PC-3 (cell line): Measurements from ENCODE around the gene PPP4R1. TPM values are rescaled to one million over a fixed set of nuclear protein-coding genes. Genes with fewer than 3 reads are reported as not detected.

Experiments used
- ATAC-seq: fragments of 200-7000 bp; cut with Tn5 transposase; 2 replicates; pipeline ENCODE4 v1.9.1; 2020; ENCODE audit warnings: mild to moderate bottlenecking, moderate library complexity
- Bru-seq: library from RNA; stranded (reverse); fragments of 400-500 nt; gene quantifications from one replicate; lab custom pipeline; 2021; lab: Mats Ljungman, UMichigan
- BruChase-seq, 2 experiments: library from RNA; stranded (reverse); fragments of 400-500 nt; gene quantifications; one replicate each; lab custom pipeline; 2021; lab: Mats Ljungman, UMichigan
- BruUV-seq: library from RNA; stranded (reverse); fragments of 400-500 nt; replicated peaks from 2 replicates; lab custom pipeline; 2021; lab: Mats Ljungman, UMichigan
- CTCF ChIA-PET: fragments of 300-600 bp; sonication (Branson Sonifier 250); formaldehyde crosslinking; loops from one replicate; lab custom pipeline; 2022; ENCODE audit warnings: antibody characterized with exemption; lab: Charles Lee
- POLR2A ChIA-PET: fragments of 300-600 bp; sonication (Branson Sonifier 250); formaldehyde crosslinking; loops from one replicate; lab custom pipeline; 2022; ENCODE audit warnings: antibody characterized with exemption; ENCODE audit not compliant: unreplicated experiment; lab: Charles Lee
- DNase-seq: peaks from one replicate; pipeline ENCODE4 v3.0.0-alpha.2; 2015
- H2AFZ ChIP-seq: fragments of 300-600 bp; sonication (generic); 2 replicates; pipeline ENCODE4 v1.6.0; 2016; ENCODE audit warnings: antibody characterized with exemption, low read length
- H3F3A ChIP-seq: fragments of 300-600 bp; sonication (generic); one replicate; pipeline ENCODE4 v1.6.0; 2017; ENCODE audit warnings: antibody characterized with exemption, low read length, control low read depth, mild to moderate bottlenecking; ENCODE audit not compliant: unreplicated experiment
- H3K27ac ChIP-seq: fragments of 300-600 bp; sonication (generic); 2 replicates; pipeline ENCODE4 v1.5.1; 2016; ENCODE audit warnings: mild to moderate bottlenecking, low read length
- H3K27me3 ChIP-seq: fragments of 300-600 bp; sonication (generic); 2 replicates; pipeline ENCODE4 v1.6.1; 2016; ENCODE audit warnings: low read length, mixed read lengths
- H3K36me3 ChIP-seq: fragments of 300-600 bp; sonication (generic); 2 replicates; pipeline ENCODE4 v1.6.1; 2016; ENCODE audit warnings: low read depth, mixed run types, low read length, mixed read lengths
- H3K4me1 ChIP-seq: fragments of 300-600 bp; sonication (generic); 2 replicates; pipeline ENCODE4 v1.5.1; 2016; ENCODE audit warnings: low read length; ENCODE audit not compliant: insufficient read depth
- H3K4me2 ChIP-seq: fragments of 300-600 bp; sonication (generic); 2 replicates; pipeline ENCODE4 v1.6.0; 2016; ENCODE audit warnings: low read length
- H3K4me3 ChIP-seq: fragments of 300-600 bp; sonication (generic); 2 replicates; pipeline ENCODE4 v1.5.1; 2016; ENCODE audit warnings: mild to moderate bottlenecking, low read length, mixed read lengths
- H3K79me2 ChIP-seq: fragments of 300-600 bp; sonication (generic); 2 replicates; pipeline ENCODE4 v1.6.1; 2017; ENCODE audit warnings: low read length, mixed read lengths
- H3K9ac ChIP-seq: fragments of 300-600 bp; sonication (generic); 2 replicates; pipeline ENCODE4 v1.6.0; 2016; ENCODE audit warnings: mild to moderate bottlenecking, low read length
- H3K9me2 ChIP-seq: fragments of 300-600 bp; sonication (generic); replicated peaks from 2 replicates; pipeline ENCODE4 v1.6.1; 2016; ENCODE audit warnings: mixed run types, low read length, mixed read lengths
- H3K9me3 ChIP-seq: fragments of 300-600 bp; sonication (generic); 2 replicates; pipeline ENCODE4 v1.6.1; 2016; ENCODE audit warnings: low read length, mixed read lengths
- H4K20me1 ChIP-seq: fragments of 300-600 bp; sonication (generic); 2 replicates; pipeline ENCODE4 v1.6.1; 2016; ENCODE audit warnings: low read length, mixed read lengths
- CTCF ChIP-seq: fragments of 300-600 bp; sonication (generic); conservative IDR thresholded peaks from 2 replicates; pipeline ENCODE4 v1.5.1; 2017; ENCODE audit warnings: antibody characterized with exemption, low read depth, mild to moderate bottlenecking, low read length
- EZH2 ChIP-seq: fragments of 300-600 bp; sonication (generic); IDR thresholded peaks from one replicate; pipeline ENCODE4 v1.6.1; 2017; ENCODE audit warnings: antibody characterized with exemption, mild to moderate bottlenecking, low read length; ENCODE audit not compliant: unreplicated experiment
- EZH2phosphoT487 ChIP-seq: fragments of 300-600 bp; sonication (generic); IDR thresholded peaks from 2 replicates; pipeline ENCODE4 v1.6.1; 2018; ENCODE audit warnings: mild to moderate bottlenecking, antibody characterized with exemption, low read length, borderline replicate concordance
- intact Hi-C: fragments of 100-400 bp; cut with micrococcal nuclease; formaldehyde crosslinking; loops from 2 replicates; pipeline ENCODE4 v1.9.0; 2023
- long read RNA-seq: library from polyadenylated mRNA; unstranded; transcript quantifications from one replicate; pipeline ENCODE4 v2.0.0, GENCODE V29; 2021; ENCODE audit not compliant: unreplicated experiment
- total RNA-seq: library from RNA; depleted of rRNA; stranded (reverse); fragments of >200 nt; gene quantifications from 2 replicates; pipeline ENCODE4 v1.2.3, GENCODE V29; 2014; rRNA removed

Gene PPP4R1
- total RNA-seq (154 and 185 TPM in 2 replicates), Bru-seq, nascent RNA (percentile 96 among the genes with signal in this experiment), BruChase-seq, experiment 1, labeled RNA remaining after a 6-hour chase (percentile 95 among the genes with signal in this experiment), BruChase-seq, experiment 2, labeled RNA remaining after a 2-hour chase (percentile 95 among the genes with signal in this experiment)
- long read RNA-seq, transcript PPP4R1-203 (20 exons, 3,925 nt), result minor isoform, 36 of 307 reads
- long read RNA-seq, transcript PPP4R1-202 (20 exons, 3,885 nt), result major isoform, 99 of 307 reads
- long read RNA-seq, partial matches to known transcripts, result 106 of 307 reads
- long read RNA-seq, other reads (novel, unspliced or antisense), result 66 of 307 reads

GRCh38 chr18:9614401-9615279, at the start of gene PPP4R1:
Gene PPP4R1 (minus strand): TSS chr18:9614559. CDS start chr18:9614484, 75 bp downstream.
- Histone ChIP-seq H3K79me2 (peaks cover 55% of the 10 kb centered on the region), H2AFZ (peak within 1 kb of the TSS; percentile 55), H3K9me3 (no peaks in the 10 kb centered on the region), H3K9me2 (no peaks in the 10 kb centered on the region), H3K27me3 (no peaks in the 10 kb centered on the region), H4K20me1 (peaks cover 21% of the 10 kb centered on the region), H3K36me3 (peaks cover 13% of the 10 kb centered on the region), H3F3A (peaks cover 15% of the 10 kb centered on the region), H3K27ac (peak within 1 kb of the TSS; percentile 95), H3K4me3 (peak within 1 kb of the TSS; percentile 78), H3K4me1 (peaks cover 68% of the 10 kb centered on the region), H3K4me2 (peak within 1 kb of the TSS; percentile 87), H3K9ac (peak within 1 kb of the TSS; percentile 98)
- DNase-seq (peak; percentile 72), ATAC-seq (peak; percentile 42)
- no TSS peak for BruUV-seq
- no peak for TF ChIP-seq EZH2phosphoT487
- TF ChIP-seq EZH2, result no peak
- no peak for TF ChIP-seq CTCF
- intact Hi-C loops, result loop anchor here (10.0 kb wide), 1 partner anchor 300 kb away; the partner anchor contains the start of gene VAPA
- ChIA-PET CTCF (interaction anchor here (0.6 kb wide), 1 partner anchor 45 kb away, joined by 4 read pairs; no protein-coding TSS in a partner anchor), POLR2A (interaction anchor here (0.6 kb wide), 3 partner anchors 56 to 60 kb away, joined by 3 to 4 read pairs (median 4); no protein-coding TSS in a partner anchor)

GRCh38 chr18:9663377-9663776, 49.0 kb upstream of the PPP4R1 start:
- intact Hi-C loops, result no loop called here
- Histone ChIP-seq H3K4me1 (peaks cover 13% of the 10 kb centered on the region), H3F3A (peaks cover 7% of the 10 kb centered on the region), H3K4me3 (no peak overlapping the region), H3K4me2 (no peak overlapping the region), H3K27ac (no peak overlapping the region), H3K9ac (no peak overlapping the region), H3K9me2 (no peaks in the 10 kb centered on the region), H3K9me3 (no peaks in the 10 kb centered on the region), H4K20me1 (no peaks in the 10 kb centered on the region), H3K79me2 (0 out of 2 replicates have a peak, but pooled peaks cover 3% of the 10 kb centered on the region), H3K36me3 (no peaks in the 10 kb centered on the region), H3K27me3 (no peaks in the 10 kb centered on the region), H2AFZ (no peak overlapping the region)
- POLR2A ChIA-PET, result interaction anchor here (0.6 kb wide), 1 partner anchor 242 kb away, joined by 4 read pairs; no protein-coding TSS in a partner anchor
- ATAC-seq, result no peak
- BruUV-seq, result no TSS peak
- no peak for DNase-seq
- CTCF ChIA-PET, result no interaction called here
- TF ChIP-seq CTCF (no peak), EZH2 (no peak), EZH2phosphoT487 (no peak)
